Mesendoderm (in vitro differentiated cells): ENCODE measurements around the gene DYSF.

Experiments
- DNase-seq: peaks from one replicate; pipeline ENCODE4 v3.0.0; 2013
- H2AK5ac ChIP-seq: 2 replicates; pipeline ENCODE4 v1.6.1; 2013; ENCODE audit warnings: low read length, inconsistent platforms
- H2BK120ac ChIP-seq: 2 replicates; pipeline ENCODE4 v1.6.1; 2013; ENCODE audit warnings: low read depth, mild to moderate bottlenecking, low read length, moderate library complexity, mixed read lengths
- H2BK15ac ChIP-seq: replicated peaks from 2 replicates; pipeline ENCODE4 v1.6.1; 2013; ENCODE audit warnings: low read depth, mild to moderate bottlenecking, moderate library complexity
- H2BK5ac ChIP-seq: 2 replicates; pipeline ENCODE4 v1.6.1; 2013; ENCODE audit warnings: low read length, inconsistent platforms
- H3K18ac ChIP-seq: 2 replicates; pipeline ENCODE4 v1.6.1; 2013; ENCODE audit warnings: mild to moderate bottlenecking, low read length, mixed read lengths
- H3K23ac ChIP-seq: one replicate; pipeline ENCODE4 v1.6.1; 2013; ENCODE audit warnings: low read length
- H3K27ac ChIP-seq: 2 replicates; pipeline ENCODE4 v1.5.1; 2013; ENCODE audit warnings: low read depth, mild to moderate bottlenecking, inconsistent platforms, low read length, moderate library complexity
- H3K27me3 ChIP-seq: 2 replicates; pipeline ENCODE4 v1.6.1; 2013; ENCODE audit warnings: low read length, control low read depth, mild to moderate bottlenecking, inconsistent platforms; ENCODE audit not compliant: insufficient read depth, poor library complexity
- H3K36me3 ChIP-seq: 2 replicates; pipeline ENCODE4 v1.6.1; 2013; ENCODE audit warnings: low read length, inconsistent platforms; ENCODE audit not compliant: control insufficient read depth, insufficient read depth
- H3K4ac ChIP-seq: one replicate; pipeline ENCODE4 v1.6.1; 2013; ENCODE audit warnings: low read depth, mild to moderate bottlenecking, low read length, moderate library complexity
- H3K4me1 ChIP-seq: 2 replicates; pipeline ENCODE4 v1.6.1; 2013; ENCODE audit warnings: low read depth, low read length, inconsistent platforms; ENCODE audit not compliant: control insufficient read depth
- H3K4me2 ChIP-seq: 2 replicates; pipeline ENCODE4 v1.6.1; 2013; ENCODE audit warnings: low read length
- H3K4me3 ChIP-seq: 2 replicates; pipeline ENCODE4 v1.5.1; 2013; ENCODE audit warnings: mild to moderate bottlenecking, low read length
- H3K56ac ChIP-seq: one replicate; pipeline ENCODE4 v1.6.1; 2013; ENCODE audit warnings: low read length
- H3K79me1 ChIP-seq: 2 replicates; pipeline ENCODE4 v1.6.1; 2013; ENCODE audit warnings: low read length, inconsistent platforms
- H3K79me2 ChIP-seq: 2 replicates; pipeline ENCODE4 v1.6.1; 2013; ENCODE audit warnings: mild to moderate bottlenecking, low read length; ENCODE audit not compliant: control insufficient read depth, insufficient read depth
- H3K9ac ChIP-seq: 2 replicates; pipeline ENCODE4 v1.6.1; 2013; ENCODE audit warnings: low read length, inconsistent platforms
- H4K5ac ChIP-seq: one replicate; pipeline ENCODE4 v1.6.1; 2013; ENCODE audit warnings: low read length
- H4K8ac ChIP-seq: one replicate; pipeline ENCODE4 v1.6.1; 2013; ENCODE audit warnings: low read depth, mild to moderate bottlenecking, control low read depth, low read length, moderate library complexity
- WGBS: extraction: QIAGEN DNeasy Blood & Tissue Kit; methylation state at CpG from one replicate; pipeline ENCODE4 v1.1.7; 2013; ENCODE audit warnings: low lambda C conversion rate, missing lambda C conversion rate; ENCODE audit not compliant: insufficient coverage; ENCODE audit errors: extremely low coverage; 5-methylcytosine and 5-hydroxymethylcytosine counted together

Gene DYSF

GRCh38 chr2:71578767-71579342 lies 125.5 kb downstream of the DYSF start:
- no peak for DNase-seq
- H3K79me2 ChIP-seq = no peaks in the 10 kb centered on the region
- H3K4me1 ChIP-seq = no peaks in the 10 kb centered on the region

GRCh38 chr2:71581026-71581425 lies 127.7 kb downstream of the DYSF start:
- Histone ChIP-seq H3K4me3 (no peak overlapping the region), H3K4ac (no peak overlapping the region), H2BK120ac (no peak overlapping the region), H2BK5ac (no peak overlapping the region), H3K79me1 (no peaks in the 10 kb centered on the region), H3K27me3 (no peaks in the 10 kb centered on the region), H3K4me2 (no peak overlapping the region), H2BK15ac (no peak overlapping the region), H3K56ac (no peak overlapping the region), H3K36me3 (no peaks in the 10 kb centered on the region), H2AK5ac (no peak overlapping the region), H3K4me1 (no peaks in the 10 kb centered on the region), H3K9ac (no peak overlapping the region), H3K27ac (no peak overlapping the region), H3K18ac (no peak overlapping the region), H4K8ac (no peak overlapping the region), H3K23ac (no peak overlapping the region), H3K79me2 (no peaks in the 10 kb centered on the region), H4K5ac (no peak overlapping the region)
- WGBS = no CpG with 5 or more reads among the region's 10 CpGs
- DNase-seq = no peak

More at GRCh38 chr2:71578767-71579342, 125.5 kb downstream of the DYSF start:
- Histone ChIP-seq H3K23ac (no peak overlapping the region), H2BK15ac (no peak overlapping the region), H3K36me3 (no peaks in the 10 kb centered on the region), H3K27me3 (no peaks in the 10 kb centered on the region), H3K4ac (no peak overlapping the region), H3K56ac (no peak overlapping the region), H3K27ac (no peak overlapping the region), H3K9ac (no peak overlapping the region), H4K5ac (no peak overlapping the region), H3K4me2 (no peak overlapping the region), H3K79me1 (no peaks in the 10 kb centered on the region), H3K4me3 (no peak overlapping the region), H4K8ac (no peak overlapping the region), H2AK5ac (no peak overlapping the region), H2BK5ac (no peak overlapping the region), H2BK120ac (no peak overlapping the region), H3K18ac (no peak overlapping the region)
- WGBS = no CpG with 5 or more reads among the region's 20 CpGs

DNA sequence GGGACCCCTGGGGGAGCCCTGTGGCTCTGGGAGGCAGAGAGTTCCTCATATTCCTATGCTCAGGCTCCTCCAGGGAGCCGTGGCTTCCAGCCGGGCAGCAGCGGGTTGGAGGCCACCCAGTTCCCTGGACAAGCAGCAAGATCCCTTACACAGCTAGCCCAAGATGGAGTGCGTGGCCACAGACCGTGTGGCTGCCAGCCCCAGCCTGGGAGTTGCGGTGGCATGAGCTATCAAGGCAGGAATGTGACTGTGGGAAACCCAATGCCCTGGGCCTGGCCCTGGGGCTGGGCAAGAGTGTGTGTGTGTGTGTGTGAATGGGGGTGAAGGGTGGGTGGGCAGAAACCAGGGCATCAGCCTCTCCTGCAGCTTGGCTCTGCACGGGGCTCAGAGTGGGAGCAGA lies 130.5 kb downstream of the DYSF start:
- no peaks in the 10 kb centered on the region for H3K27me3 ChIP-seq
- H3K27ac ChIP-seq = no peak overlapping the region
- no peaks in the 10 kb centered on the region for H3K4me1 ChIP-seq
- no peak overlapping the region for H2BK15ac ChIP-seq
- no peak overlapping the region for H4K8ac ChIP-seq
- H3K56ac ChIP-seq = no peak overlapping the region
- H4K5ac ChIP-seq = no peak overlapping the region
- H3K9ac ChIP-seq = no peak overlapping the region
- no peak overlapping the region for H2BK120ac ChIP-seq
- no peak overlapping the region for H3K23ac ChIP-seq
- H2BK5ac ChIP-seq = no peak overlapping the region
- H3K79me2 ChIP-seq = no peaks in the 10 kb centered on the region
- H3K36me3 ChIP-seq = no peaks in the 10 kb centered on the region
- no peak overlapping the region for H2AK5ac ChIP-seq
- no peak overlapping the region for H3K4me3 ChIP-seq
- H3K18ac ChIP-seq = no peak overlapping the region
- H3K4me2 ChIP-seq = no peak overlapping the region
- H3K79me1 ChIP-seq = no peaks in the 10 kb centered on the region
- no CpG with 5 or more reads among the region's 7 CpGs for WGBS
- DNase-seq = no peak
- no peak overlapping the region for H3K4ac ChIP-seq

- Histone ChIP-seq H3K36me3 (no peaks in the 10 kb centered on the region), H4K8ac (no peak overlapping the region), H2BK5ac (no peak overlapping the region), H3K56ac (no peak overlapping the region), H3K9ac (no peak overlapping the region), H2BK120ac (no peak overlapping the region), H3K79me1 (no peaks in the 10 kb centered on the region), H3K4me2 (no peak overlapping the region), H3K23ac (no peak overlapping the region), H3K27me3 (no peaks in the 10 kb centered on the region), H4K5ac (no peak overlapping the region), H3K79me2 (no peaks in the 10 kb centered on the region), H3K4me1 (no peaks in the 10 kb centered on the region), H3K4ac (no peak overlapping the region), H2BK15ac (no peak overlapping the region), H3K4me3 (no peak overlapping the region), H3K27ac (no peak overlapping the region), H2AK5ac (no peak overlapping the region), H3K18ac (no peak overlapping the region)
- no CpG with 5 or more reads among the region's 8 CpGs for WGBS
- no peak for DNase-seq
These were observed 133.1 kb downstream of the DYSF start for GRCh38 chr2:71586471-71586870.

DNA sequence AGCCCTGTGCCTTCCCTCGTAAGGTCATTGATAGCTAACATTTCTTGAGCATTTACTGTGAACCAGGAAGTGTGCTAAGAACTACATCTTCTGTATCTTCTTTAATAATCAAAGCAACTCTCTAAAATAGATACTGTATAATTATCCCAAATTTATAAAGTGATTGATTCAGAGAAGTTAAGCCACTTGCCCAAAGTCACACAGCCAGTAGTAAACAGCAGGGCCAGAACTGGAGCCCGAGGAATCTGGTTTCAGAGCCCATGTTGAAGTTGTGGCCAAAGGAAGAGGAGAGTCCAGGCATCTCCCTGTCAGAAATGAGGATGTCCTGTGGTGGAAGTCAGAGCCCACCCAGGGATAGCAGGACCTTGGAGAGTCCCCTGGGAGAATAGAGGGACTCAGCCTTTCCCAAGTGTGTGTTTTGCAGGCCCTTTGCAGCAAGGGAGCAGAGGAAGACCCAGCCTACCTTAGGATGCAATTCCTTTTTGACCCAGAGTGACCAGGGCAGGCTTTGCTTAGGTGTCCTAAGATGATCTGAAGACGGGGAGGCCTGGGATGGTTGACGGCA lies 134.2 kb downstream of the DYSF start:
- Histone ChIP-seq H3K4ac (no peak overlapping the region), H3K23ac (no peak overlapping the region), H2BK5ac (no peak overlapping the region), H2AK5ac (no peak overlapping the region), H3K4me2 (no peak overlapping the region), H4K5ac (no peak overlapping the region), H3K79me1 (no peaks in the 10 kb centered on the region), H2BK120ac (no peak overlapping the region), H3K4me3 (no peak overlapping the region), H3K27me3 (no peaks in the 10 kb centered on the region), H4K8ac (no peak overlapping the region), H3K36me3 (no peaks in the 10 kb centered on the region), H3K79me2 (no peaks in the 10 kb centered on the region), H2BK15ac (no peak overlapping the region), H3K56ac (no peak overlapping the region), H3K27ac (no peak overlapping the region), H3K9ac (no peak overlapping the region), H3K4me1 (no peaks in the 10 kb centered on the region), H3K18ac (no peak overlapping the region)
- no CpG with 5 or more reads among the region's 4 CpGs for WGBS
- no peak for DNase-seq
